Hippocampal formation (tissue), 2 donors: ENCODE results near the gene ZNF217.
"Not testable (repeated sequence)": the region's sequence is repeated elsewhere in the genome, so short reads cannot be mapped to it uniquely, and the experiment has no call there.

Experiments used
- DNase-seq, 2 donors: peaks; one replicate each; lab custom pipeline; 2025; lab: John Stamatoyannopoulos, UW

The ZNF217 gene

DNA sequence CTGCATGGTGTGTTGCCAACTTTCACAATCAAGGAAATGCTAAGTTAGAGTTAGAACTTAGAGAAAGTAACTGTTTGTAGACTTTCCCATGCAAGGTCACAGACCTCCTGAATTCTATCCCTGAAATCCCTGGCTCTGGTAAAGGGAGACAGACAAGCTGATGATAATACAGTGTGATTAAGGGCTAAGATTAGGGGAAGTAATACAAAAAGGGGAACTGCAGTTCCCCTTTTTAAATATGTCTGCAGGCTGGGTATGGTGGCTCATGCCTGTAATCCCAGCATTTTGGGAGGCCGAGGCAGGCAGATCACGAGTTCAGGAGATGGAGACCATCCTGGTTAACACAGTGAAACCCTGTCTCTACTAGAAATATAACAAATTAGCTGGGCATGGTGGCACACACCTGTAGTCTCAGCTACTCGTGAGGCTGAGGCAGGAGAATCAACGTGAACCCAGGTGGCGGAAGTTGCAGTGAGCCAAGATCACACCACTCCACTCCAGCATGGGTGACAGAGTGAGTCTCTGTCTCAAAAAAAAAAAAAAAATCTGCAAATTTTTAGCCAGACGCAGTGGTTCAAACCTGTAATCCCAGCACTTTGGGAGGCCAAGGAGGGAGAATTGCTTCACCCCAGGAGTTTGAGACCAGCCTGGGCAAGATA lies 60.9 kb downstream of the ZNF217 start:
- DNase-seq: not testable (repeated sequence)

DNA sequence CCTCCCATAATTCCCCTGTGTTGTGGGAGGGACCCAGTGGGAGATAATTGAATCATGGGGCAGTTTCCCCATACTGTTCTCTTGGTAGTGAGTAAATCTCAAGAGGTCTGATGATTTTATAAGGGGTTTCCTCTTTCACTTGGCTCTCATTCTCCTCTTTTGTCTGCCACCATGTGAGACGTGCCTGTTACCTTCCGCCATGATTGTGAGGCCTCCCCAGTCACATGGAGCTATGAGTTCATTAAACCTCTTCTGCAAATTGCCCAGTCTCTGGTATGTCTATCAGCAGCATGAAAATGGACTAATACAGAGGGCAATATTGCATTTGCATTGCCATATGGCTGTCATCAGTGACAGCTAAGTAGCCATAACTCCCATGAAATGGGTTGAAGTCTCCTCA lies 63.2 kb downstream of the ZNF217 start:
- no peak for DNase-seq

DNA sequence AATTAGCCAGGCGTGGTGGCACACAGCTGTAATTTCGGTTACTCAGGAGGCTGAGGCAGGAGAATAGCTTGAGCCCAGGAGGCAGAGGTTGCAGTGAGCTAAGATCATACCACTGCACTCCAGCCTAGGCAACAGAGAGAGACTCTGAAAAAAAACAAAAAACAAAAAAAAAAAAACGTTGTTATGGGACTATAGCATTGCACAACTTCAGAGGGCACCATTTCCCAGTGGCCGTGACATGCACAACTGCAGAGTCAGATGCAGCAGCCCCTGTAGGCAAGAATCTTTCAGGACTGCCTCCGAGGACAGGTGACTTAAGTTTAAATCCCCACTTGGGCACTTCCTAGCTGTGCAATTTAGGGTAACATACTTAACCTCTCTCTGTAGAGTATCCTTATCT lies 64.0 kb downstream of the ZNF217 start:
- DNase-seq: no peak

GRCh38 chr20:53527196-53527595 lies 66.4 kb downstream of the ZNF217 start:
- no peak for DNase-seq

DNA sequence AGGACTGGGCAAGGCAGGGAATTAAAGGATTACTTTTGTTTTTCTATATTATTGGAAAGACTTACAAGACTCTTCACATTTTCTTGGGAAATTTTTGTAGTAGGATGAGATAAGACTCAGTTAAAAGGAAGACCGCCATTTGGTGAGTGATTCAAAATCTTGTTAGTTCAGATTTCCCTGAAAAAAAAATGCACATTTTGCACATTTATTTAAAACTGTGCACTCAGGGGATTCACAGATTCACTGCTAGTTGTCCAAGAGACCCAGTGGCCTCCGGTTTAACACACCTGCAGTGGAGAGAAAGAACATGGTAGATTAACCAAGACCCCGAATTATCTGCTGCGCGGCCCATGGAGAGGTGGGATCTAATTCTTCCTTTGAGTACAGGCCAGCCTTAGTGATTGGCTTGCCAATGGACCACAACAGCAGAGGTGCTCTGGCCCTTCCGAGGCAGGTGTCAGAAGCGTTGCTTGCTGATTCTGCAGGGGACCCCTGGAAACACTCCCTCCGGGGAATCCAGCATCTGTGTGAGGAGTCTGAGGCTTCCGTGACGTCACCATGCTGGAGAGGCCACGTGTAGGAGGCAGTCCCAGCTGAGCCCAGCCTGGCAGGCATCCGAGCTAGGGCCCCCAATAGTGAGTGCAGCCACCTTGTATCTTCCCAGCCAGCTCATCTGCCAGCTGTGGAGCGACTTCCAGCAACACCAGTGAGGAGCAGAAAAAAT lies 68.9 kb downstream of the ZNF217 start:
- DNase-seq: no peak

GRCh38 chr20:53523615-53524014 lies 70.0 kb downstream of the ZNF217 start:
- DNase-seq: not testable (repeated sequence)

DNA sequence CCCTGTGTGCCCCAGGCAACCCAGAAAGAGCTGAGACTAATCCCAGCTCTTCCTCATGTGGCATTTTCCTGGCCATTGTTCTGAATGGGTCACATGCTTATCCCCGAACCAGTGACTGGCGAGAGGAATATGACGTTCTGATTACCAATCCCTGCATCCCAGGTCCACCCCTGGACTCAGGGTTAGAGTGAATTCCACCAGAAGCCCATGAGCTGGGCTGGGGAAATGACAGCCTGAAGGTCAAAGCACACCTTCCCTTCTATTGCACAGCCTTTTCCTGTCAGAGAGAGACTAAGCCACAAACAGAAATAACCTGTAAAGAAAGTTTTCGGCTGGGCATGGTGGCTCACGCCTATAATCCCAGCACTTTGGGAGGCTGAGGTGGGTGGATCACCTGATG lies 70.9 kb downstream of the ZNF217 start:
- no peak for DNase-seq

- DNase-seq: no peak
Measured at GRCh38 chr20:53522026-53522425, 71.6 kb downstream of the ZNF217 start.

DNA sequence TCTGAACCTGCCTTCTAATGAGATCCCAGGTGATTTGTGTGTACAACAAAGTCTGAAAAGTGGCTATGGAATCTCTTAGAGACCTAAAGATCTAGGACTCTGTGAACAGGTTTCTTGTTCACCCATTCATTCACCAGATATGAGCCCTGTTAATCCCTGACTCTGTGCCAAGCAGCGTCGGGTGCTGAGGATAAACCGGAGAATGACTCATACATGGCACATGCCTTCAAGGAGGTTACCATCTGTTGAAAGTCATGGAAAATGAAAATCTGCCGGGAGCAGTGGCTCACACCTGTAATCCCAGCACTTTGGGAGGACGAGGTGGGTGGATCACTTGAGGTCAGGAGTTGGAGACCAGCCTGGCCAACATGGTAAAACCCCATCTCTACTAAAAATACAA lies 72.2 kb downstream of the ZNF217 start:
- DNase-seq: not testable (repeated sequence)

- no peak for DNase-seq
Measured at GRCh38 chr20:53517146-53517545, 76.5 kb downstream of the ZNF217 start.
